Stimulated activated naive B cell treated with anti-CD40 and anti-IgM and Interleukin-4, amounts not matched to agents 10 μg/mL and 1 μg/mL and 100 μg/mL, for 72 hours (primary cell): ENCODE results near the gene TAAR8.
"Not testable (repeated sequence)": the region's sequence is repeated elsewhere in the genome, so short reads cannot be mapped to it uniquely, and the experiment has no call there.

ENCODE experiments used
- ATAC-seq, 2 donors: fragments of 150-1000 bp; cut with Tn5 transposase; replicated peaks; 2 replicates each; pipeline ENCODE4 v1.10.0; 2021; ENCODE audit warnings: moderate library complexity in 1 of 2
- DNase-seq: peaks from one replicate; pipeline ENCODE4 v3.0.0; 2021
- H3K27ac Mint-ChIP-seq: one replicate; pipeline ENCODE4 v1.8.0; 2022; ENCODE audit warnings: mild to moderate bottlenecking, mixed read lengths
- H3K27me3 Mint-ChIP-seq, 2 donors: one replicate each; pipeline ENCODE4 v1.8.0; 2022; ENCODE audit warnings: mixed read lengths in 2 of 2
- H3K36me3 Mint-ChIP-seq, 2 donors: one replicate each; pipeline ENCODE4 v1.8.0; 2022; ENCODE audit warnings: mixed read lengths in 2 of 2, mild to moderate bottlenecking in 1 of 2
- H3K4me1 Mint-ChIP-seq, 2 donors: one replicate each; pipeline ENCODE4 v1.8.0; 2022; ENCODE audit warnings: mixed read lengths in 2 of 2, mild to moderate bottlenecking in 1 of 2
- H3K4me3 Mint-ChIP-seq, 2 donors: one replicate each; pipeline ENCODE4 v1.8.0; 2022; ENCODE audit warnings: mild to moderate bottlenecking in 2 of 2, mixed read lengths in 2 of 2, moderate library complexity in 1 of 2
- H3K9me3 Mint-ChIP-seq, 2 donors: one replicate each; pipeline ENCODE4 v1.8.0; 2022; ENCODE audit warnings: mixed read lengths in 2 of 2, mild to moderate bottlenecking in 1 of 2

TAAR8 gene

GRCh38 chr6:132525866-132526265, 26.6 kb upstream of the TAAR8 start:
- Mint-ChIP-seq H3K36me3 (no peaks in the 10 kb centered on the region), H3K9me3 (no peaks in the 10 kb centered on the region), H3K4me3 (no peak overlapping the region), H3K27ac (no peak overlapping the region), H3K4me1 (peaks cover 4 to 7% of the 10 kb centered on the region in 2 donors), H3K27me3 (peaks cover 0 to 6% of the 10 kb centered on the region in 2 donors)
- ATAC-seq (no peak), DNase-seq (no peak)

- peaks cover 0 to 6% of the 10 kb centered on the region in 2 donors for H3K27me3 Mint-ChIP-seq
- H3K9me3 Mint-ChIP-seq: no peaks in the 10 kb centered on the region
- no peak overlapping the region for H3K4me3 Mint-ChIP-seq
- DNase-seq (no peak), ATAC-seq (no peak)
- H3K4me1 Mint-ChIP-seq: peaks cover 4 to 7% of the 10 kb centered on the region in 2 donors
- H3K27ac Mint-ChIP-seq: no peak overlapping the region
- no peaks in the 10 kb centered on the region for H3K36me3 Mint-ChIP-seq
Observed at GRCh38 chr6:132526461-132526860, 26.0 kb upstream of the TAAR8 start.

- Mint-ChIP-seq H3K9me3 (no peaks in the 10 kb centered on the region), H3K4me1 (peaks cover 4 to 7% of the 10 kb centered on the region in 2 donors), H3K27ac (no peak overlapping the region), H3K4me3 (no peak overlapping the region), H3K27me3 (peaks cover 0 to 6% of the 10 kb centered on the region in 2 donors), H3K36me3 (no peaks in the 10 kb centered on the region)
- DNase-seq (no peak), ATAC-seq (no peak)
Observed at GRCh38 chr6:132527791-132528190, 24.7 kb upstream of the TAAR8 start.

- H3K27me3 Mint-ChIP-seq: peaks cover 4 to 6% of the 10 kb centered on the region in 2 donors
- H3K36me3 Mint-ChIP-seq: peaks cover 0 to 3% of the 10 kb centered on the region in 2 donors
Observed at GRCh38 chr6:132530293-132530974, 22.0 kb upstream of the TAAR8 start.

GRCh38 chr6:132534546-132534945, 17.9 kb upstream of the TAAR8 start:
- H3K27ac Mint-ChIP-seq, H3K4me1 Mint-ChIP-seq, DNase-seq, H3K36me3 Mint-ChIP-seq, H3K9me3 Mint-ChIP-seq, ATAC-seq, H3K4me3 Mint-ChIP-seq: not testable (repeated sequence)
- H3K27me3 Mint-ChIP-seq: peaks cover 11 to 18% of the 10 kb centered on the region in 2 donors

More at GRCh38 chr6:132530293-132530974, 22.0 kb upstream of the TAAR8 start:
- ATAC-seq: peak; percentile 82 to 89
- peak overlapping the region; percentile 68 to 76 for H3K4me3 Mint-ChIP-seq
- H3K9me3 Mint-ChIP-seq: peaks cover 0 to 4% of the 10 kb centered on the region in 2 donors
- peak; percentile 27 for DNase-seq
- peaks cover 2 to 7% of the 10 kb centered on the region in 2 donors for H3K4me1 Mint-ChIP-seq
- H3K27ac Mint-ChIP-seq: no peak overlapping the region

- H3K27ac Mint-ChIP-seq: no peak overlapping the region
- no peaks in the 10 kb centered on the region for H3K4me1 Mint-ChIP-seq
- H3K36me3 Mint-ChIP-seq: peaks cover 0 to 3% of the 10 kb centered on the region in 2 donors
- H3K4me3 Mint-ChIP-seq: no peak overlapping the region
- ATAC-seq (no peak), DNase-seq (no peak)
- peaks cover 20 to 25% of the 10 kb centered on the region in 2 donors for H3K27me3 Mint-ChIP-seq
- H3K9me3 Mint-ChIP-seq: peaks cover 0 to 4% of the 10 kb centered on the region in 2 donors
Observed at GRCh38 chr6:132537145-132537544, 15.3 kb upstream of the TAAR8 start.

- no peak for DNase-seq
- Mint-ChIP-seq H3K9me3 (peaks cover 0 to 4% of the 10 kb centered on the region in 2 donors), H3K36me3 (peaks cover 0 to 3% of the 10 kb centered on the region in 2 donors), H3K27me3 (peaks cover 20 to 25% of the 10 kb centered on the region in 2 donors), H3K4me3 (no peak within 1 kb of the TSS), H3K4me1 (no peaks in the 10 kb centered on the region), H3K27ac (no peak within 1 kb of the TSS)
- ATAC-seq: no peak
Observed at GRCh38 chr6:132537977-132538376, 14.5 kb upstream of the TAAR8 start, which contains the start of gene TAAR9. Gene TAAR9, plus strand, starts transcription at chr6:132538277. Its CDS starts 13 bp downstream, at chr6:132538290.

- no peaks in the 10 kb centered on the region for H3K36me3 Mint-ChIP-seq
- DNase-seq (no peak), ATAC-seq (no peak)
- H3K4me1 Mint-ChIP-seq: peaks cover 6 to 10% of the 10 kb centered on the region in 2 donors
- H3K27ac Mint-ChIP-seq: no peak overlapping the region
- H3K27me3 Mint-ChIP-seq: peaks cover 18 to 22% of the 10 kb centered on the region in 2 donors
- no peaks in the 10 kb centered on the region for H3K9me3 Mint-ChIP-seq
- no peak overlapping the region for H3K4me3 Mint-ChIP-seq
Observed at GRCh38 chr6:132544826-132545225, 7.6 kb upstream of the TAAR8 start.

GRCh38 chr6:132548746-132549463, 3.6 kb upstream of the TAAR8 start:
- no peak overlapping the region for H3K27ac Mint-ChIP-seq
- ATAC-seq (no peak), DNase-seq (no peak)
- H3K27me3 Mint-ChIP-seq: peaks cover 12 to 16% of the 10 kb centered on the region in 2 donors
- H3K4me3 Mint-ChIP-seq: no peak overlapping the region
- peaks cover 6 to 10% of the 10 kb centered on the region in 2 donors for H3K4me1 Mint-ChIP-seq
- H3K36me3 Mint-ChIP-seq: no peaks in the 10 kb centered on the region
- H3K9me3 Mint-ChIP-seq: no peaks in the 10 kb centered on the region

GRCh38 chr6:132551214-132551613, 1.3 kb upstream of the TAAR8 start:
- Mint-ChIP-seq H3K4me1 (peaks cover 6 to 10% of the 10 kb centered on the region in 2 donors), H3K27ac (no peak overlapping the region), H3K36me3 (no peaks in the 10 kb centered on the region), H3K4me3 (no peak overlapping the region), H3K9me3 (no peaks in the 10 kb centered on the region), H3K27me3 (peaks cover 11 to 12% of the 10 kb centered on the region in 2 donors)
- no peak for ATAC-seq
- DNase-seq: no peak

GRCh38 chr6:132560087-132560486, 7.6 kb downstream of the TAAR8 start:
- not testable (repeated sequence) for H3K36me3 Mint-ChIP-seq, H3K27ac Mint-ChIP-seq, H3K4me1 Mint-ChIP-seq, ATAC-seq, H3K9me3 Mint-ChIP-seq, DNase-seq, H3K4me3 Mint-ChIP-seq
- peaks cover 24 to 35% of the 10 kb centered on the region in 2 donors for H3K27me3 Mint-ChIP-seq

GRCh38 chr6:132566404-132566803, 13.9 kb downstream of the TAAR8 start:
- peaks cover 22 to 24% of the 10 kb centered on the region in 2 donors for H3K27me3 Mint-ChIP-seq
- ATAC-seq (no peak), DNase-seq (no peak)
- no peak overlapping the region for H3K4me3 Mint-ChIP-seq
- no peaks in the 10 kb centered on the region for H3K36me3 Mint-ChIP-seq
- no peaks in the 10 kb centered on the region for H3K4me1 Mint-ChIP-seq
- H3K27ac Mint-ChIP-seq: no peak overlapping the region
- no peaks in the 10 kb centered on the region for H3K9me3 Mint-ChIP-seq

GRCh38 chr6:132567566-132567965, 15.1 kb downstream of the TAAR8 start:
- Mint-ChIP-seq H3K27me3 (peaks cover 21 to 26% of the 10 kb centered on the region in 2 donors), H3K4me1 (no peaks in the 10 kb centered on the region), H3K36me3 (no peaks in the 10 kb centered on the region), H3K9me3 (no peaks in the 10 kb centered on the region), H3K27ac (no peak overlapping the region), H3K4me3 (no peak overlapping the region)
- ATAC-seq (no peak), DNase-seq (no peak)

GRCh38 chr6:132568611-132569010, 16.1 kb downstream of the TAAR8 start:
- Mint-ChIP-seq H3K27ac (no peak overlapping the region), H3K4me3 (no peak overlapping the region), H3K4me1 (no peaks in the 10 kb centered on the region), H3K9me3 (no peaks in the 10 kb centered on the region), H3K36me3 (no peaks in the 10 kb centered on the region), H3K27me3 (peaks cover 22 to 31% of the 10 kb centered on the region in 2 donors)
- ATAC-seq: no peak
- no peak for DNase-seq

GRCh38 chr6:132569170-132569569, 16.7 kb downstream of the TAAR8 start:
- H3K27me3 Mint-ChIP-seq: peaks cover 25 to 36% of the 10 kb centered on the region in 2 donors
- H3K36me3 Mint-ChIP-seq: no peaks in the 10 kb centered on the region
- DNase-seq (no peak), ATAC-seq (no peak)
- no peaks in the 10 kb centered on the region for H3K9me3 Mint-ChIP-seq
- no peaks in the 10 kb centered on the region for H3K4me1 Mint-ChIP-seq
- H3K4me3 Mint-ChIP-seq: no peak overlapping the region
- no peak overlapping the region for H3K27ac Mint-ChIP-seq
